IMR-90 (cell line): ENCODE results near the gene C21orf58. TPM values are rescaled to one million over a fixed set of nuclear protein-coding genes. Genes with fewer than 3 reads are reported as not detected.

ENCODE experiments used
- ATAC-seq: fragments of 200-7000 bp; cut with Tn5 transposase; 2 replicates; pipeline ENCODE4 v1.9.1; 2020; ENCODE audit warnings: low read depth, mild to moderate bottlenecking, moderate library complexity
- BruUV-seq: library from RNA; stranded (reverse); fragments of 400-500 nt; replicated peaks from 2 replicates; lab custom pipeline; 2021; lab: Mats Ljungman, UMichigan
- CTCF ChIA-PET: fragments of 300-600 bp; formaldehyde crosslinking; extraction: SDS; loops from one replicate; lab custom pipeline; 2021; ENCODE audit warnings: antibody characterized with exemption; lab: Yijun Ruan, JAX
- POLR2A ChIA-PET: fragments of 300-600 bp; sonication (Branson Sonifier 250); formaldehyde crosslinking; loops from one replicate; lab custom pipeline; 2022; ENCODE audit warnings: antibody characterized with exemption; ENCODE audit not compliant: unreplicated experiment; lab: Charles Lee
- DNase-seq: peaks from one replicate; pipeline ENCODE4 v3.0.0; 2013
- H2AFZ ChIP-seq: replicated peaks from 2 replicates; pipeline ENCODE3; 2013; ENCODE audit warnings: low read length, mild to moderate bottlenecking; ENCODE audit not compliant: poor library complexity
- H2AK5ac ChIP-seq: 2 replicates; pipeline ENCODE4 v1.6.1; 2013; ENCODE audit warnings: low read depth, low read length, inconsistent platforms
- H2AK9ac ChIP-seq: replicated peaks from 2 replicates; pipeline ENCODE3; 2013; ENCODE audit warnings: mild to moderate bottlenecking, low read depth, low read length, moderate library complexity; ENCODE audit not compliant: poor library complexity
- H2BK120ac ChIP-seq: 2 replicates; pipeline ENCODE4 v1.6.1; 2013; ENCODE audit warnings: low read depth, low read length, inconsistent platforms
- H2BK15ac ChIP-seq: 3 replicates; pipeline ENCODE4 v1.6.1; 2013; ENCODE audit warnings: low read depth, low read length, inconsistent platforms
- H2BK20ac ChIP-seq: 2 replicates; pipeline ENCODE4 v1.6.1; 2013; ENCODE audit warnings: low read depth, mild to moderate bottlenecking, inconsistent platforms, low read length, moderate library complexity
- H2BK5ac ChIP-seq: 2 replicates; pipeline ENCODE4 v1.6.1; 2013; ENCODE audit warnings: mild to moderate bottlenecking, low read depth, low read length, inconsistent platforms; ENCODE audit not compliant: poor library complexity, severe bottlenecking
- H3K14ac ChIP-seq: replicated peaks from 2 replicates; pipeline ENCODE4 v1.6.1; 2013; ENCODE audit warnings: low read depth, low read length, inconsistent platforms
- H3K18ac ChIP-seq: 2 replicates; pipeline ENCODE4 v1.6.1; 2013; ENCODE audit warnings: low read depth, low read length, control low read depth
- H3K23ac ChIP-seq: 2 replicates; pipeline ENCODE4 v1.6.1; 2013; ENCODE audit warnings: low read depth, low read length, inconsistent platforms
- H3K27ac ChIP-seq: 2 replicates; pipeline ENCODE4 v1.5.1; 2013; ENCODE audit warnings: mild to moderate bottlenecking, control low read depth, low read length; ENCODE audit not compliant: insufficient read depth
- H3K27me3 ChIP-seq: 2 replicates; pipeline ENCODE4 v1.6.1; 2013; ENCODE audit warnings: low read length; ENCODE audit not compliant: control insufficient read depth, insufficient read depth
- H3K36me3 ChIP-seq: 2 replicates; pipeline ENCODE4 v1.6.1; 2013; ENCODE audit warnings: low read length, mixed read lengths; ENCODE audit not compliant: control insufficient read depth, insufficient read depth
- H3K4ac ChIP-seq: 2 replicates; pipeline ENCODE4 v1.6.1; 2013; ENCODE audit warnings: low read depth, low read length, inconsistent platforms
- H3K4me1 ChIP-seq: 2 replicates; pipeline ENCODE4 v1.6.1; 2013; ENCODE audit warnings: low read length, mixed read lengths; ENCODE audit not compliant: control insufficient read depth, insufficient read depth
- H3K4me2 ChIP-seq: 2 replicates; pipeline ENCODE4 v1.6.1; 2013; ENCODE audit warnings: low read depth, mild to moderate bottlenecking, control low read depth, low read length, moderate library complexity
- H3K4me3 ChIP-seq: 2 replicates; pipeline ENCODE4 v1.5.1; 2013; ENCODE audit warnings: low read depth, mild to moderate bottlenecking, control low read depth, low read length, moderate library complexity; ENCODE audit not compliant: insufficient read depth
- H3K56ac ChIP-seq: 2 replicates; pipeline ENCODE4 v1.6.1; 2013; ENCODE audit warnings: low read length, inconsistent platforms; ENCODE audit not compliant: insufficient read depth; ENCODE audit errors: extremely low read depth
- H3K79me1 ChIP-seq, 2 experiments: 2 replicates each; pipeline ENCODE4 v1.6.1; 2013; ENCODE audit warnings: low read length in 2 of 2, inconsistent platforms in 1 of 2, low read depth in 1 of 2
- H3K9ac ChIP-seq: 2 replicates; pipeline ENCODE4 v1.6.1; 2013; ENCODE audit warnings: low read depth, low read length, control low read depth
- H3K9me1 ChIP-seq: 2 replicates; pipeline ENCODE4 v1.6.1; 2013; ENCODE audit warnings: low read length, inconsistent platforms; ENCODE audit not compliant: insufficient read depth
- H3K9me3 ChIP-seq: 2 replicates; pipeline ENCODE4 v1.6.1; 2013; ENCODE audit warnings: low read length; ENCODE audit not compliant: control insufficient read depth, insufficient read depth
- H4K20me1 ChIP-seq: 2 replicates; pipeline ENCODE4 v1.6.1; 2013; ENCODE audit warnings: low read length, inconsistent platforms; ENCODE audit not compliant: insufficient read depth
- H4K5ac ChIP-seq: 2 replicates; pipeline ENCODE4 v1.6.1; 2013; ENCODE audit warnings: mild to moderate bottlenecking, low read depth, low read length, control low read depth
- H4K8ac ChIP-seq, 2 experiments: 2 replicates each; pipeline ENCODE4 v1.6.1; 2013; ENCODE audit warnings: low read depth in 2 of 2, low read length in 2 of 2, control low read depth in 1 of 2, inconsistent platforms in 1 of 2
- H4K91ac ChIP-seq: 2 replicates; pipeline ENCODE4 v1.6.1; 2013; ENCODE audit warnings: low read depth, low read length, inconsistent platforms; ENCODE audit not compliant: insufficient read depth
- BHLHE40 ChIP-seq: fragments of 150-350 bp; IDR thresholded peaks from 2 replicates; pipeline ENCODE4 v1.6.1; 2016; ENCODE audit warnings: mild to moderate bottlenecking, low read depth, low read length
- CEBPB ChIP-seq: IDR thresholded peaks from 2 replicates; pipeline ENCODE4 v1.6.1; 2012; ENCODE audit warnings: low read depth, low read length, improper control_type of control experiment
- CHD1 ChIP-seq: IDR thresholded peaks from 2 replicates; pipeline ENCODE4 v1.6.1; 2012; ENCODE audit warnings: low read depth, low read length, improper control_type of control experiment
- CTCF ChIP-seq: conservative IDR thresholded peaks from 2 replicates; pipeline ENCODE4 v1.5.1; 2012; ENCODE audit warnings: mild to moderate bottlenecking, low read depth, low read length, improper control_type of control experiment
- ELK1 ChIP-seq: fragments of 150-350 bp; IDR thresholded peaks from 2 replicates; pipeline ENCODE4 v1.6.1; 2016; ENCODE audit warnings: low read depth, mild to moderate bottlenecking, low read length, moderate library complexity, borderline replicate concordance
- FOS ChIP-seq: fragments of 150-350 bp; IDR thresholded peaks from 2 replicates; pipeline ENCODE4 v1.6.1; 2016; ENCODE audit warnings: low read depth, low read length
- MAFK ChIP-seq: IDR thresholded peaks from 2 replicates; pipeline ENCODE4 v1.6.1; 2012; ENCODE audit warnings: low read depth, low read length, improper control_type of control experiment
- MAZ ChIP-seq: IDR thresholded peaks from 2 replicates; pipeline ENCODE4 v1.6.1; 2012; ENCODE audit warnings: low read depth, mild to moderate bottlenecking, low read length, improper control_type of control experiment, moderate library complexity, borderline replicate concordance
- MXI1 ChIP-seq: IDR thresholded peaks from 2 replicates; pipeline ENCODE4 v1.6.1; 2012; ENCODE audit warnings: low read depth, mild to moderate bottlenecking, low read length, moderate library complexity, borderline replicate concordance
- NFE2L2 ChIP-seq: fragments of 150-350 bp; IDR thresholded peaks from 2 replicates; pipeline ENCODE4 v1.6.1; 2016; ENCODE audit warnings: low read depth, mild to moderate bottlenecking, low read length
- POLR2A ChIP-seq: IDR thresholded peaks from 2 replicates; pipeline ENCODE4 v1.6.1; 2012; ENCODE audit warnings: mild to moderate bottlenecking, low read depth, low read length
- RAD21 ChIP-seq: IDR thresholded peaks from 2 replicates; pipeline ENCODE4 v1.6.1; 2012; ENCODE audit warnings: low read length, improper control_type of control experiment
- RCOR1 ChIP-seq: IDR thresholded peaks from 2 replicates; pipeline ENCODE4 v1.6.1; 2012; ENCODE audit warnings: mild to moderate bottlenecking, low read length, improper control_type of control experiment; ENCODE audit not compliant: insufficient replicate concordance
- RFX5 ChIP-seq: IDR thresholded peaks from 2 replicates; pipeline ENCODE4 v1.8.0; 2012; ENCODE audit warnings: low read depth, mild to moderate bottlenecking, low read length, moderate library complexity
- SMC3 ChIP-seq: fragments of 150-350 bp; IDR thresholded peaks from 2 replicates; pipeline ENCODE4 v1.6.1; 2016; ENCODE audit warnings: low read depth, mild to moderate bottlenecking, antibody characterized with exemption, low read length, moderate library complexity
- USF2 ChIP-seq: fragments of 150-350 bp; IDR thresholded peaks from 2 replicates; pipeline ENCODE4 v1.6.1; 2017; ENCODE audit warnings: mild to moderate bottlenecking, antibody characterized with exemption, low read length, low read depth
- WGBS, 2 experiments: methylation state at CpG; one replicate each; pipeline versions ENCODE4 v1.1.5 to v1.1.7; 2013; ENCODE audit warnings: missing lambda C conversion rate in 2 of 2; ENCODE audit not compliant: insufficient read length in 1 of 2; ENCODE audit errors: extremely low coverage in 2 of 2; 5-methylcytosine and 5-hydroxymethylcytosine counted together
- dilution Hi-C: fragments of 300-500 bp; cut with HindIII; formaldehyde crosslinking; loops from one replicate; pipeline ENCODE4 v1.14.3; 2018; ENCODE audit warnings: low sequenced_read_pairs; ENCODE audit not compliant: unreplicated experiment
- in situ Hi-C: fragments of 300-500 bp; cut with MboI; formaldehyde crosslinking; loops from 3 replicates; pipeline ENCODE4 v1.14.3; 2019; ENCODE audit warnings: low sequenced_read_pairs, inconsistent platforms, mixed read lengths
- intact Hi-C: fragments of 100-400 bp; cut with micrococcal nuclease; formaldehyde crosslinking; loops from 2 replicates; pipeline ENCODE4 v1.10.0; 2022
- polyA plus RNA-seq, 3 experiments: library from polyadenylated mRNA; depleted of rRNA; stranded (reverse); fragments of >200 nt; gene quantifications; 2 replicates each; pipeline ENCODE4 v1.2.3, GENCODE V29; 2012; ENCODE audit warnings: low replicate concordance in 1 of 3
- total RNA-seq: library from RNA; depleted of rRNA; stranded (reverse); fragments of >200 nt; gene quantifications from 2 replicates; pipeline ENCODE4 v1.2.3, GENCODE V29; 2012

The C21orf58 gene
- total and polyA plus RNA-seq, 2 of the 4 experiments (the other 2 are of a cell fraction): 2.7 to 6.2 TPM

GRCh38 chr21:46285206-46285661 lies 38.4 kb downstream of the C21orf58 start, which contains the start of gene MCM3AP:
Gene MCM3AP (minus strand): TSS chr21:46285611. CDS start chr21:46285286, 325 bp downstream.
- peaks cover 22% of the 10 kb centered on the region for H3K36me3 ChIP-seq
- peaks cover 15% of the 10 kb centered on the region for H4K20me1 ChIP-seq
- peak within 1 kb of the TSS; percentile 21; the same call in 1 of the 2 replicates for H3K18ac ChIP-seq
- H3K4me1 ChIP-seq: peaks cover 12% of the 10 kb centered on the region
- no peak within 1 kb of the TSS for H2BK15ac ChIP-seq
- intact Hi-C loops: loop anchor here (1.0 to 5.0 kb wide), 2 partner anchors 40 to 313 kb away; no protein-coding TSS in a partner anchor
- peaks cover 14% of the 10 kb centered on the region for H3K9me1 ChIP-seq
- in situ Hi-C loops: no loop called here
- peak within 1 kb of the TSS; percentile 70 for H3K14ac ChIP-seq
- peak within 1 kb of the TSS; percentile 10 for H3K23ac ChIP-seq
- H2BK20ac ChIP-seq: no peak within 1 kb of the TSS
- no peaks in the 10 kb centered on the region for H3K27me3 ChIP-seq
- no peaks in the 10 kb centered on the region for H3K9me3 ChIP-seq
- POLR2A ChIA-PET: no interaction called here
- dilution Hi-C loops: no loop called here
- H2BK5ac ChIP-seq: peak within 1 kb of the TSS; percentile 87
- H3K4me3 ChIP-seq: peak within 1 kb of the TSS; percentile 69
- peak within 1 kb of the TSS; percentile 23; the same call in 1 of the 2 replicates for H2AK5ac ChIP-seq
- BruUV-seq: no TSS peak
- peak within 1 kb of the TSS; percentile 91 for H2AFZ ChIP-seq
- TF ChIP-seq RCOR1 (no peak), CTCF (no peak), CHD1 (no peak), MXI1 (no peak), NFE2L2 (no peak), MAFK (no peak), BHLHE40 (no peak), ELK1 (no peak), CEBPB (no peak), MAZ (no peak), RAD21 (no peak), SMC3 (no peak), FOS (no peak), USF2 (no peak), POLR2A (no peak), RFX5 (no peak)
- peak within 1 kb of the TSS; percentile 95 for H3K27ac ChIP-seq
- DNase-seq (no peak), ATAC-seq (no peak)
- peak within 1 kb of the TSS; percentile 86 for H3K4ac ChIP-seq
- H2AK9ac ChIP-seq: peak within 1 kb of the TSS; percentile 89
- H2BK120ac ChIP-seq: 0 out of 2 replicates have a peak within 1 kb of the TSS, but pooled peaks have one; percentile 38
- peak within 1 kb of the TSS; percentile 17; the same call in 1 of the 2 replicates for H3K56ac ChIP-seq
- H3K9ac ChIP-seq: peak within 1 kb of the TSS; percentile 92
- peak within 1 kb of the TSS; percentile 59 to 87 for H4K8ac ChIP-seq
- peaks cover 16 to 63% of the 10 kb centered on the region in 2 experiments for H3K79me1 ChIP-seq
- H4K5ac ChIP-seq: peak within 1 kb of the TSS; percentile 59
- CTCF ChIA-PET: interaction anchor here (0.8 kb wide), 1 partner anchor 998 kb away, joined by 3 read pairs; the partner anchor contains the start of gene POFUT2
- H3K4me2 ChIP-seq: peak within 1 kb of the TSS; percentile 79
- WGBS, 2 experiments: no CpG with 5 or more reads among the region's 6 CpGs
- H4K91ac ChIP-seq: peak within 1 kb of the TSS; percentile 40; the same call in 1 of the 2 replicates
